ENCODE data around the gene CEP55. TPM values are rescaled to one million over a fixed set of nuclear protein-coding genes. Genes with fewer than 3 reads are reported as not detected.

The CEP55 gene
- total and polyA plus RNA-seq, 10 of the 15 experiments (the other 5 are each of a cell fraction or from before 2014, with no cell fraction given): 14.6 to 83.6 (median 52.0) TPM

DNA sequence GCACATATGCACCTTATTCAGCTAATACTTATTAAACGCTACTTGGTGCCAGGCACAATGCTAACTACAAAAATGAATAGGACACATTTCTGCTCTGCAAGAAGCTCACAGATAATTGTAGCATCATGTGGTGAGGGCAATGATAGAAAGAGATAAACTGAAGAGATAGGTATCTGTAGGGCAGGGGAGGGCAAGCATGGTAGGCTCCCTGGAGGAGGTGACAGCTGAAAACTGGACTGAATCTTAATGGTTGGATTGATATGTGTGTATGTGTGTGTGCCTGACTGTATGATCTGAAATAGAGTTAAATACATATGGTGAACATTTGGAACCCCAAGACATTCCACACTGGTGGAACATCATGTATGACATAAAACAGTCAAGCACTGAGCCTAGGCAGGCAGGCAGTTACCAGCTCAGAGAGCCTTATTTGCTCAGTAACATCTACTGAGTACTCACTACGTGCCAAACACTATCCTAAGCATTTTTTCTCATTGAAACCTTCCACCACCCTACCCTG lies 4.8 kb upstream of the CEP55 start (continued):
- TF ChIP-seq, protein P1, sequence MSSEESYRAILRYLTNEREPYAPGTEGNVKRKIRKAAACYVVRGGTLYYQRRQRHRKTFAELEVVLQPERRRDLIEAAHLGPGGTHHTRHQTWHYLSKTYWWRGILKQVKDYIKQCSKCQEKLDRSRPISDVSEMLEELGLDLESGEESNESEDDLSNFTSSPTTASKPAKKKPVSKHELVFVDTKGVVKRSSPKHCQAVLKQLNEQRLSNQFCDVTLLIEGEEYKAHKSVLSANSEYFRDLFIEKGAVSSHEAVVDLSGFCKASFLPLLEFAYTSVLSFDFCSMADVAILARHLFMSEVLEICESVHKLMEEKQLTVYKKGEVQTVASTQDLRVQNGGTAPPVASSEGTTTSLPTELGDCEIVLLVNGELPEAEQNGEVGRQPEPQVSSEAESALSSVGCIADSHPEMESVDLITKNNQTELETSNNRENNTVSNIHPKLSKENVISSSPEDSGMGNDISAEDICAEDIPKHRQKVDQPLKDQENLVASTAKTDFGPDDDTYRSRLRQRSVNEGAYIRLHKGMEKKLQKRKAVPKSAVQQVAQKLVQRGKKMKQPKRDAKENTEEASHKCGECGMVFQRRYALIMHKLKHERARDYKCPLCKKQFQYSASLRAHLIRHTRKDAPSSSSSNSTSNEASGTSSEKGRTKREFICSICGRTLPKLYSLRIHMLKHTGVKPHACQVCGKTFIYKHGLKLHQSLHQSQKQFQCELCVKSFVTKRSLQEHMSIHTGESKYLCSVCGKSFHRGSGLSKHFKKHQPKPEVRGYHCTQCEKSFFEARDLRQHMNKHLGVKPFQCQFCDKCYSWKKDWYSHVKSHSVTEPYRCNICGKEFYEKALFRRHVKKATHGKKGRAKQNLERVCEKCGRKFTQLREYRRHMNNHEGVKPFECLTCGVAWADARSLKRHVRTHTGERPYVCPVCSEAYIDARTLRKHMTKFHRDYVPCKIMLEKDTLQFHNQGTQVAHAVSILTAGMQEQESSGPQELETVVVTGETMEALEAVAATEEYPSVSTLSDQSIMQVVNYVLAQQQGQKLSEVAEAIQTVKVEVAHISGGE (CRISPR knock-in tag; IDR thresholded peaks at IDR 0.05): no peak

DNA sequence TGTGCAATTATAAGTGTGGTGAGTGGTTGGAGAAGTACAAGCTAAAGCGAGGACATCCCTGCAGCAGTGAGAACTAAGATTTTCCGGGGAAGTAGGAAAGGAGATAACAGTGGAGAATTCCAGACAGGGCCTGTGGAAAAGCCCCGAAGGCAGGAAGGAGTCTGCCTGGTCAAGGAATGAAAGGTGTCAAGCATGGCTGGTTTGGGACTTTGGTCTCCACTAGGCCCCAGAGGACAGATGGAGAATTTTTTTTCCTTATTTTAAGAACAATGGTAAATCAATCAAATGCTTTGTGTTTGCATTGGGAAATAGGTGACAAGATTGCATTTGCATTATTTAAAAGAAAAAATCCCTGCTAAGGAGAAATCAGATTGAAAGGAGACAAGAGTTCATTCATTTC lies 3.2 kb upstream of the CEP55 start:
- H3K9me3 ChIP-seq (replicated peaks; ENCODE audit: control insufficient read depth, insufficient read depth, low read length): no peaks in the 10 kb centered on the region
- peaks cover 13% of the 10 kb centered on the region for H3K79me2 ChIP-seq (ENCODE audit: control insufficient read depth, insufficient read depth, low read length)
- no peaks in the 10 kb centered on the region for H3K36me3 ChIP-seq (ENCODE audit: control insufficient read depth in 2 of 2, insufficient read depth in 2 of 2, low read length in 1 of 2)
- intact Hi-C loops (cut with micrococcal nuclease; ENCODE audit: unreplicated experiment) (no loop called here), in situ Hi-C loops (cut with MboI) (no loop called here)
- 77% methylated on average over 3 of the region's 3 CpGs for WGBS (ENCODE audit: insufficient coverage, insufficient replicate concordance, low lambda C conversion rate, missing lambda C conversion rate)
- no peak overlapping the region for H3K4me2 ChIP-seq (ENCODE audit: control insufficient read depth, insufficient read depth)
- peaks cover 4% of the 10 kb centered on the region for H3K4me1 ChIP-seq (ENCODE audit: control insufficient read depth, insufficient read depth, low read length)
- H3K4me3 ChIP-seq: no peak overlapping the region
- no peaks in the 10 kb centered on the region for H4K20me1 ChIP-seq (ENCODE audit: control insufficient read depth, insufficient read depth)
- no peak overlapping the region for H3K9ac ChIP-seq (ENCODE audit: control insufficient read depth, insufficient read depth, low read length)
- no peak for ATAC-seq
- RAD21 ChIA-PET (ENCODE audit: unreplicated experiment): no interaction called here
- H3K27me3 ChIP-seq (replicated peaks in 1 of 2; ENCODE audit: control insufficient read depth in 2 of 2, insufficient read depth in 2 of 2, low read length in 1 of 2): 0 out of 4 replicates have a peak, but pooled peaks cover 0 to 4% of the 10 kb centered on the region in 2 experiments
- CTCF ChIA-PET: interaction anchor here (1.0 to 3.0 kb wide), 4 partner anchors 8 to 117 kb away, joined by 3 to 16 read pairs (median 4); partner anchors contain the start of gene MYOF
- TF ChIP-seq KLF5 (IDR thresholded peaks at IDR 0.05; ENCODE audit: partially characterized antibody) (no peak), POU2F2 (IDR thresholded peaks at IDR 0.05; ENCODE audit: borderline replicate concordance, low read depth, low read length) (no peak), SUPT20H (IDR thresholded peaks at IDR 0.05; ENCODE audit: borderline replicate concordance, control insufficient read depth, low read depth, low read length) (no peak), SRF (IDR thresholded peaks at IDR 0.05; ENCODE audit: low read depth in 2 of 2, low read length in 2 of 2) (no peak), NFXL1 (IDR thresholded peaks at IDR 0.05; ENCODE audit: borderline replicate concordance) (no peak), EED (IDR thresholded peaks at IDR 0.05; ENCODE audit: low read depth) (no peak), MTA3 (IDR thresholded peaks at IDR 0.05; ENCODE audit: borderline replicate concordance, low read length) (no peak), FOXM1 (IDR thresholded peaks at IDR 0.05; ENCODE audit: low read depth, low read length) (no peak), CEBPB (IDR thresholded peaks at IDR 0.05; ENCODE audit: borderline replicate concordance in 1 of 2, low read depth in 2 of 2, low read length in 2 of 2) (no peak), ATF7 (IDR thresholded peaks at IDR 0.05; ENCODE audit: low read depth) (no peak), TCF3 (IDR thresholded peaks at IDR 0.05; ENCODE audit: borderline replicate concordance, insufficient read depth, low read depth, low read length) (no peak), STAT3 (IDR thresholded peaks at IDR 0.05; ENCODE audit: low read depth, low read length) (no peak)
- TF ChIP-seq, protein P2, sequence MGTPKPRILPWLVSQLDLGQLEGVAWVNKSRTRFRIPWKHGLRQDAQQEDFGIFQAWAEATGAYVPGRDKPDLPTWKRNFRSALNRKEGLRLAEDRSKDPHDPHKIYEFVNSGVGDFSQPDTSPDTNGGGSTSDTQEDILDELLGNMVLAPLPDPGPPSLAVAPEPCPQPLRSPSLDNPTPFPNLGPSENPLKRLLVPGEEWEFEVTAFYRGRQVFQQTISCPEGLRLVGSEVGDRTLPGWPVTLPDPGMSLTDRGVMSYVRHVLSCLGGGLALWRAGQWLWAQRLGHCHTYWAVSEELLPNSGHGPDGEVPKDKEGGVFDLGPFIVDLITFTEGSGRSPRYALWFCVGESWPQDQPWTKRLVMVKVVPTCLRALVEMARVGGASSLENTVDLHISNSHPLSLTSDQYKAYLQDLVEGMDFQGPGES (IDR thresholded peaks at IDR 0.05): no peak
- TF ChIP-seq, protein P1 (CRISPR knock-in tag; IDR thresholded peaks at IDR 0.05): no peak
- no peak overlapping the region for H3K27ac ChIP-seq (ENCODE audit: control insufficient read depth, insufficient read depth)
- BruUV-seq (replicated peaks): no TSS peak
- H2AFZ ChIP-seq (ENCODE audit: control insufficient read depth, low read depth, low read length): no peak overlapping the region
- FAIRE-seq: no peak
- POLR2A ChIA-PET: no interaction called here
- no peak for DNase-seq (ENCODE audit: low read depth, low spot score)
- SMC1A ChIA-PET (ENCODE audit: uncharacterized antibody, unreplicated experiment): interaction anchor here (1.4 kb wide), 1 partner anchor 9 kb away, joined by 4 read pairs; no protein-coding TSS in a partner anchor

Measured in GM12878 (cell line).